Measurements from ENCODE around the gene CLEC18A. TPM values are rescaled to one million over a fixed set of nuclear protein-coding genes. Genes with fewer than 3 reads are reported as not detected.
A peak's percentile ranks its signal among the peaks of the same experiment; 100 is the strongest.

CLEC18A gene
- total RNA-seq, 1 donor from 2014 or later = 1.1 TPM

DNA sequence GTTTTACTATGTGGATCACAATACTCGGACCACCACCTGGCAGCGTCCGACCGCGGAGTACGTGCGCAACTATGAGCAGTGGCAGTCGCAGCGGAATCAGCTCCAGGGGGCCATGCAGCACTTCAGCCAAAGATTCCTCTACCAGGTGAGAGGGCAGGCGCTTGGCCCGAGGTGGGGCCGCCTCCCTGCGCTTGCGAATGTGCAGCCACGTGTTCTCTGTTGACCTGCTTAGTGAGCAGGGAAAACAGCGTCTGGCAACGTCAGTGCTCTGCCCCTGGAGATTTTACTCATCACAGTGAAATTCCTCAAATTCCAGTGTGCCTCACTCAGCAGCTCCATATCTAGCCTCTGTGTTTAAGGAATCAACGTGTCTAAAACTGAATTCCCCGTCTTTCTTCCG, 33.4 kb upstream of the CLEC18A start:
- H3K27ac Mint-ChIP-seq (ENCODE audit: unreplicated experiment) = peak overlapping the region; percentile 92
- peaks cover 39% of the 10 kb centered on the region for H3K4me1 Mint-ChIP-seq (ENCODE audit: unreplicated experiment)
- no peak for DNase-seq (ENCODE audit: extremely low spot score, unreplicated experiment)
- peaks cover 1% of the 10 kb centered on the region for H3K36me3 Mint-ChIP-seq (ENCODE audit: unreplicated experiment)
- TF ChIP-seq, protein P1, sequence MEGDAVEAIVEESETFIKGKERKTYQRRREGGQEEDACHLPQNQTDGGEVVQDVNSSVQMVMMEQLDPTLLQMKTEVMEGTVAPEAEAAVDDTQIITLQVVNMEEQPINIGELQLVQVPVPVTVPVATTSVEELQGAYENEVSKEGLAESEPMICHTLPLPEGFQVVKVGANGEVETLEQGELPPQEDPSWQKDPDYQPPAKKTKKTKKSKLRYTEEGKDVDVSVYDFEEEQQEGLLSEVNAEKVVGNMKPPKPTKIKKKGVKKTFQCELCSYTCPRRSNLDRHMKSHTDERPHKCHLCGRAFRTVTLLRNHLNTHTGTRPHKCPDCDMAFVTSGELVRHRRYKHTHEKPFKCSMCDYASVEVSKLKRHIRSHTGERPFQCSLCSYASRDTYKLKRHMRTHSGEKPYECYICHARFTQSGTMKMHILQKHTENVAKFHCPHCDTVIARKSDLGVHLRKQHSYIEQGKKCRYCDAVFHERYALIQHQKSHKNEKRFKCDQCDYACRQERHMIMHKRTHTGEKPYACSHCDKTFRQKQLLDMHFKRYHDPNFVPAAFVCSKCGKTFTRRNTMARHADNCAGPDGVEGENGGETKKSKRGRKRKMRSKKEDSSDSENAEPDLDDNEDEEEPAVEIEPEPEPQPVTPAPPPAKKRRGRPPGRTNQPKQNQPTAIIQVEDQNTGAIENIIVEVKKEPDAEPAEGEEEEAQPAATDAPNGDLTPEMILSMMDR (IDR thresholded peaks at IDR 0.05) = no peak
- no peaks in the 10 kb centered on the region for H3K27me3 Mint-ChIP-seq (ENCODE audit: unreplicated experiment)
- H3K4me3 Mint-ChIP-seq (ENCODE audit: unreplicated experiment) = peak overlapping the region; percentile 63
- H3K9me3 Mint-ChIP-seq (ENCODE audit: unreplicated experiment) = no peaks in the 10 kb centered on the region

DNA sequence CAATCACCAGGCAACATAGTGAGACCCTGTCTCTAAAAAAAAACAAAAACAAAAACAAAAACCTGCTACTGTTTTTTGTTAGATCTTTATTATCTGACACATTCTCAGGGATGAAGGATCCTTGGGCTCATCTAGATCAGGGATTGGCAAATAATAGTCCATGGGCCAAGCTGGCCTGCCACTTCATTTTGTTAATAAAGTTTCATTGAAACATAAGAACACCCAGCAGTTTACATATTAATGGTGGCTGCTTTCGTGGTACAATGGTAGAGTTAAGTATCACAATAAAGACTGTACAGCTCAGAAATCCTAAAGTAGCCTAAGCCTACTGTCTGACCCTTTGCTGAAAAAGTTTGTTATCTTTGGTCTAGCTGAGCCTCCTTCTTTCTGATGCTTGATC, 32.9 kb upstream of the CLEC18A start:
- Mint-ChIP-seq H3K27ac (ENCODE audit: unreplicated experiment) (peak overlapping the region; percentile 92), H3K36me3 (ENCODE audit: unreplicated experiment) (peaks cover 1% of the 10 kb centered on the region), H3K9me3 (ENCODE audit: unreplicated experiment) (no peaks in the 10 kb centered on the region), H3K4me3 (ENCODE audit: unreplicated experiment) (peak overlapping the region; percentile 63), H3K4me1 (ENCODE audit: unreplicated experiment) (peaks cover 41% of the 10 kb centered on the region), H3K27me3 (ENCODE audit: unreplicated experiment) (no peaks in the 10 kb centered on the region)
- TF ChIP-seq, protein P1 (IDR thresholded peaks at IDR 0.05) = no peak
- no peak for DNase-seq (ENCODE audit: extremely low spot score, unreplicated experiment)

DNA sequence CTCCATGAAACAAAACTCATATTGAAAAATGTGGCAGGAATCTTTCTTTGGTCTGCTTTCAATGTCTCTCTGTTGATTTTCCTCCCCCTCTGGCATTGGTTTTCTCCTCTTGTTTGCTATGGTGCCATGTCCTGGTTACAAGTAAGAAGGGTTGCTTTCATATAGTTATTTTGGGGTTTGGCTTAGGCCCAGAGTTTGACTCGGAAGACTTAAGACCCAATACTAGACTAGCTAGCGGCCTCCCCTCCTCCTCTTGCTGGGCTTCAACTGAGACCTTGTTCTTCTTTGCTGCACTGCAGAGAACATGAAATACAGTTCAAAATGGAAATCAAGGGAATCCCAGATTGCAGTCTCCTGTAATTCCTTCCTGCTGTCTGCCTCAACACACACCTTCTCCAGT, 30.0 kb upstream of the CLEC18A start:
- Mint-ChIP-seq H3K27ac (ENCODE audit: unreplicated experiment) (no peak overlapping the region), H3K27me3 (ENCODE audit: unreplicated experiment) (no peaks in the 10 kb centered on the region), H3K4me1 (ENCODE audit: unreplicated experiment) (peaks cover 67% of the 10 kb centered on the region), H3K4me3 (ENCODE audit: unreplicated experiment) (no peak overlapping the region), H3K9me3 (ENCODE audit: unreplicated experiment) (no peaks in the 10 kb centered on the region), H3K36me3 (ENCODE audit: unreplicated experiment) (peaks cover 3% of the 10 kb centered on the region)
- DNase-seq (ENCODE audit: extremely low spot score, unreplicated experiment) = no peak
- TF ChIP-seq, protein P1 (IDR thresholded peaks at IDR 0.05) = no peak

DNA sequence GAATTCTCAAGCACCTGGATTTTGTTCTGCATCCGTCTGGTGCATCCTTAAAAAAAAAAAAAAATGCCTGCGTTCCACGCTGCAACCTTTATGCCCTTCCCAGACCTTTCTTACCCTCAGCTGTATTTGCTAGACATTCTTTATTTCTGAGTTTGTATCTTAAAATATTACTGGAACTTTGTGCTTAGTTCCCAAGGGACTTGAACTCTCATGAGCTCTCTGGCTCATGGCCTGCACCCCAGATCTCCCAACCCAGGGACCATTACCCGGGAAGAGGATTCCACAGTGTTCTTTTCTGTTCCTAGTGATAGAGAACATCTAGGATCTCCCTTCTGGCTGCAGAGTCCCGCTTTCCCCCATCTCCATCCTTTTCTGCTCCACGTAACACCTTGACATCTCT, 28.9 kb upstream of the CLEC18A start:
- Mint-ChIP-seq H3K27me3 (ENCODE audit: unreplicated experiment) (no peaks in the 10 kb centered on the region), H3K27ac (ENCODE audit: unreplicated experiment) (peak overlapping the region; percentile 62), H3K4me3 (ENCODE audit: unreplicated experiment) (no peak overlapping the region), H3K4me1 (ENCODE audit: unreplicated experiment) (peaks cover 67% of the 10 kb centered on the region), H3K36me3 (ENCODE audit: unreplicated experiment) (peaks cover 3% of the 10 kb centered on the region), H3K9me3 (ENCODE audit: unreplicated experiment) (no peaks in the 10 kb centered on the region)
- TF ChIP-seq, protein P1 (IDR thresholded peaks at IDR 0.05) = no peak
- DNase-seq (ENCODE audit: extremely low spot score, unreplicated experiment) = no peak

DNA sequence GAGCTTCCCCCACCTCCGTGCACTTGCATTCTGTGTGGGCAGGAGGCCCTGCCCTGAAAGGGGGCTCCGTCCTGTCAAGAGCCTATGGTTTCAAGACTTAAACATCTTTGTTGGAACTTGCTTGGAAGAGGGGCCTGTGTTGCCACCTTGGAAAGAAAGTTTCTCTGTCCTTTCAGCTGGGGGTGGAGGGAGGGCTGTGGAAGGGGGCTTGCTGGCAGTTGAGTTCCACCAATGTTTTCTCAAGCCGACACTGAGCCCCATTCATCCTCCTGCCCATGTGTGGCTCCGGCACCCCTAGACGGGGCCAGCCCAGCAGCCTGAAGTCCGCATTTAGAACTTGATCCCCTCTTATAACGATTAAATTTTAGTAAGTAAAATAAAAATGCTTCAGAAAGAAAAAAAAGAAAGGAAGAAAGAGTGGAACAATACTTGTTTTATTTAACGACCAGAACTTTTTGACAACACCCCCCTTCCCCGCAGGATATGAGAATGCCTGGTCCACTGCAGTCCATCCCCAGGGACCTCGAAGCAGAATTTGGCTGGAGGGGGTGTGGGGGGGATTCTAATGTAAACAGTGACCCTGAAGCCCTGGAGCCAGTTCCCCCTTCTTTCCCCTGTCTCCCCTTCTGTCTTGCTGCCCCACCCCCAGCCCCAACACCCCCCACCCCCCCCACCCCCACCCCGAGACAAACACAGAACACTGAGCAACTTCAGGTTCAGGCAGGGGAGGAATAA, 26.9 kb upstream of the CLEC18A start:
- Mint-ChIP-seq H3K36me3 (ENCODE audit: unreplicated experiment) (peaks cover 3% of the 10 kb centered on the region), H3K27me3 (ENCODE audit: unreplicated experiment) (no peaks in the 10 kb centered on the region), H3K9me3 (ENCODE audit: unreplicated experiment) (no peaks in the 10 kb centered on the region), H3K4me3 (ENCODE audit: unreplicated experiment) (no peak overlapping the region), H3K27ac (ENCODE audit: unreplicated experiment) (peak overlapping the region; percentile 96), H3K4me1 (ENCODE audit: unreplicated experiment) (peaks cover 71% of the 10 kb centered on the region)
- TF ChIP-seq, protein P1 (IDR thresholded peaks at IDR 0.05) = no peak
- DNase-seq (ENCODE audit: extremely low spot score, unreplicated experiment) = no peak
